C4-2B (cell line): ENCODE data around the gene MVB12A.

Source experiments
- ZFX ChIP-seq: fragments of 450-650 bp; IDR thresholded peaks from 2 replicates; pipeline ENCODE4 v1.6.1; 2017
- TF ChIP-seq, protein P1 (sequence below): fragments of 450-650 bp; conservative IDR thresholded peaks from 2 replicates; pipeline ENCODE4 v1.5.1; 2017; ENCODE audit warnings: mild to moderate bottlenecking

DNA sequence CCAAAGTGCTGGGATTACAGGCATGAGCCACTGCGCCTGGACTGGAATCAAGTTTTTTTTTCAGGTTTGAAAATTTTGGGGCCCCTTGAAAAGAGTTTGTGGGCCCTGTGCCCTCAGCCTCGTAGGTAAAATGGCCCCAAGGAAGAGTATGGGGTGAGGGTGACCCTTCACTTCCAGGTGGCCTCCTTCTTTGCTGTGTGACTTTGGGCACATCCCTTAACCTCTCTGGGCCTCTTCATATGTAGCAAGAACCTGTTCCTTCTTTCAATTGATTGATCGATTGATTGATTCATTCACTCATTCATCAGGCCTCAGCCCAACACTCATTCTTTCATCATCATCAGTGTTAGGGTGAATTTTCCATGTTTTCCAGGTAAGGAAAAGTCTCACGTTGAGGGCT is 32.0 kb downstream of the MVB12A start:
- TF ChIP-seq, protein P1, sequence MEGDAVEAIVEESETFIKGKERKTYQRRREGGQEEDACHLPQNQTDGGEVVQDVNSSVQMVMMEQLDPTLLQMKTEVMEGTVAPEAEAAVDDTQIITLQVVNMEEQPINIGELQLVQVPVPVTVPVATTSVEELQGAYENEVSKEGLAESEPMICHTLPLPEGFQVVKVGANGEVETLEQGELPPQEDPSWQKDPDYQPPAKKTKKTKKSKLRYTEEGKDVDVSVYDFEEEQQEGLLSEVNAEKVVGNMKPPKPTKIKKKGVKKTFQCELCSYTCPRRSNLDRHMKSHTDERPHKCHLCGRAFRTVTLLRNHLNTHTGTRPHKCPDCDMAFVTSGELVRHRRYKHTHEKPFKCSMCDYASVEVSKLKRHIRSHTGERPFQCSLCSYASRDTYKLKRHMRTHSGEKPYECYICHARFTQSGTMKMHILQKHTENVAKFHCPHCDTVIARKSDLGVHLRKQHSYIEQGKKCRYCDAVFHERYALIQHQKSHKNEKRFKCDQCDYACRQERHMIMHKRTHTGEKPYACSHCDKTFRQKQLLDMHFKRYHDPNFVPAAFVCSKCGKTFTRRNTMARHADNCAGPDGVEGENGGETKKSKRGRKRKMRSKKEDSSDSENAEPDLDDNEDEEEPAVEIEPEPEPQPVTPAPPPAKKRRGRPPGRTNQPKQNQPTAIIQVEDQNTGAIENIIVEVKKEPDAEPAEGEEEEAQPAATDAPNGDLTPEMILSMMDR, result no peak
- TF ChIP-seq ZFX, result no peak
